ENCODE results near the gene XYLT1.

Gene XYLT1

GRCh38 chr16:17072104-17072503, 398.7 kb downstream of the XYLT1 start:
- H3K27ac ChIP-seq = no peak overlapping the region
- TF ChIP-seq, protein P1, sequence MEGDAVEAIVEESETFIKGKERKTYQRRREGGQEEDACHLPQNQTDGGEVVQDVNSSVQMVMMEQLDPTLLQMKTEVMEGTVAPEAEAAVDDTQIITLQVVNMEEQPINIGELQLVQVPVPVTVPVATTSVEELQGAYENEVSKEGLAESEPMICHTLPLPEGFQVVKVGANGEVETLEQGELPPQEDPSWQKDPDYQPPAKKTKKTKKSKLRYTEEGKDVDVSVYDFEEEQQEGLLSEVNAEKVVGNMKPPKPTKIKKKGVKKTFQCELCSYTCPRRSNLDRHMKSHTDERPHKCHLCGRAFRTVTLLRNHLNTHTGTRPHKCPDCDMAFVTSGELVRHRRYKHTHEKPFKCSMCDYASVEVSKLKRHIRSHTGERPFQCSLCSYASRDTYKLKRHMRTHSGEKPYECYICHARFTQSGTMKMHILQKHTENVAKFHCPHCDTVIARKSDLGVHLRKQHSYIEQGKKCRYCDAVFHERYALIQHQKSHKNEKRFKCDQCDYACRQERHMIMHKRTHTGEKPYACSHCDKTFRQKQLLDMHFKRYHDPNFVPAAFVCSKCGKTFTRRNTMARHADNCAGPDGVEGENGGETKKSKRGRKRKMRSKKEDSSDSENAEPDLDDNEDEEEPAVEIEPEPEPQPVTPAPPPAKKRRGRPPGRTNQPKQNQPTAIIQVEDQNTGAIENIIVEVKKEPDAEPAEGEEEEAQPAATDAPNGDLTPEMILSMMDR (IDR thresholded peaks at IDR 0.05) = no peak
- no peak for TF ChIP-seq ZFX (IDR thresholded peaks at IDR 0.05; ENCODE audit: borderline replicate concordance)

- no peak overlapping the region for H3K27ac ChIP-seq
- TF ChIP-seq, protein P1 (IDR thresholded peaks at IDR 0.05) = no peak
- no peak for TF ChIP-seq ZFX (IDR thresholded peaks at IDR 0.05; ENCODE audit: borderline replicate concordance)
Observed at GRCh38 chr16:17070882-17071592, 399.7 kb downstream of the XYLT1 start.

DNA sequence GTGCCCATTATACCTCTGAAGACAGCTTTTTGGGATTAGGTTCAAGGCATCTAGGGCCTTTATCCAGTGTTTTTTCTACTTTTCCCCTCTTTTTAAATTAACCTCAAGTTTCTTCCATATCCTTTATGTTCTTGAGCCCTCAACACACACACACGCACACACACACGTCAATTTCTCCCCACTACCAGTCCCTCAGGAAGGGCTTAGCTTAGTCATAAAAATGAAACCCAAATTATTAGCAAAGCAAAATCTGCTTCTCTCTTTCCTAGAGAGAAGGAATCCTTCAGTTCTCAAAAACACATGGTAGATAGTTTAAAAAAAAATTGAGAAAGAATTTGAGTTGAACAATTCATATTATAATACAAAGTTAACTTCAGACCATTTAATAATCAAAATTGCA, 401.1 kb downstream of the XYLT1 start:
- TF ChIP-seq, protein P1 (IDR thresholded peaks at IDR 0.05) = no peak
- no peak for TF ChIP-seq ZFX (IDR thresholded peaks at IDR 0.05; ENCODE audit: borderline replicate concordance)
- H3K27ac ChIP-seq = no peak overlapping the region

DNA sequence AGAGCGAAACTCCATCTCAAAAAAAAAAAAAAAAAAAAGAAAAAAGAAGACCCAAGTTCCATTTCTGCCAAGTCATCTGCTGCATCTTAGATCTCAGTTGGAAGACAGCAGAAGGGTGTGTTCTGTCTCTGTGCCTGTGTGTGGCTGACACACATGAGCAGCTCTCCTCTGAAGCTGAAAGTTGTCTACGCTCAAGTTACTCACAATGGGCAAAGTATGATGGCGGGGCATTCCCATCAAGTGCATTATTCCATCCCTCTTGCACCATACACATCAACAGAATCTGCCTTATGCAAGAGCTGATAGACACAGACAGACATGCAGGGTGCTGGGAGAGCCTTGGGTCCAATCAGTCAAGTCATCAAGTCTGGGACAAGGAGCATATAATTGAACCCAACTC, 402.2 kb downstream of the XYLT1 start:
- TF ChIP-seq, protein P1 (IDR thresholded peaks at IDR 0.05) = no peak
- TF ChIP-seq ZFX (IDR thresholded peaks at IDR 0.05; ENCODE audit: borderline replicate concordance) = no peak
- H3K27ac ChIP-seq = no peak overlapping the region

DNA sequence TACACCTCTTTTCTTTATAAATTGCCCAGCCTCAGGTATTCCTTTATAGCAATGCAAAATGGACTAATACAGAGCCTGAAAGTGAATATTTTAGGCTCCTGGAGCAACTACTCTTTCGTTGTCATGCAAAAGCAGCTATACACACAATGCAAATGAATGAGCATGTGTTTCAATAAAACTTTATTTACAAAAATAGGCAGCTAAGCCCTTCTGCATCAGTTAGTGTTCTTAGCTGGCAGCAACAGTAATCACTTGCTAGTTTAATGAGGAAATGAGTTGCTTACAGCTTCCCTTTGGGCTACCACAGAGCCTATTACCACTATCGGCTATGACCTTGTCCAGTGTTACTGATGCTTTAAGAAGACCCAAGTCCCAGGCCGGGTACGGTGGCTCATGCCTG, 402.9 kb downstream of the XYLT1 start:
- H3K27ac ChIP-seq = no peak overlapping the region
- TF ChIP-seq ZFX (IDR thresholded peaks at IDR 0.05; ENCODE audit: borderline replicate concordance) = no peak
- TF ChIP-seq, protein P1 (IDR thresholded peaks at IDR 0.05) = no peak

GRCh38 chr16:17063201-17064139, 407.3 kb downstream of the XYLT1 start:
- H3K27ac ChIP-seq = no peak overlapping the region
- TF ChIP-seq ZFX (IDR thresholded peaks at IDR 0.05; ENCODE audit: borderline replicate concordance) = no peak
- TF ChIP-seq, protein P1 (IDR thresholded peaks at IDR 0.05) = no peak

- TF ChIP-seq, protein P1 (IDR thresholded peaks at IDR 0.05) = no peak
- TF ChIP-seq ZFX (IDR thresholded peaks at IDR 0.05; ENCODE audit: borderline replicate concordance) = no peak
- H3K27ac ChIP-seq = no peak overlapping the region
Observed at GRCh38 chr16:17062676-17063075, 408.1 kb downstream of the XYLT1 start.
